Kidney glomerular epithelial cell (primary cell): ENCODE data around the gene PLXDC1.

Experiments
- DNase-seq: peaks from one replicate; lab custom pipeline; 2025; lab: John Stamatoyannopoulos, UW

Gene PLXDC1

GRCh38 chr17:39096508-39097149, 54.8 kb downstream of the PLXDC1 start:
- no peak for DNase-seq

GRCh38 chr17:39095309-39095686, 56.1 kb downstream of the PLXDC1 start:
- DNase-seq, result no peak

GRCh38 chr17:39094607-39095308, 56.7 kb downstream of the PLXDC1 start:
- DNase-seq, result no peak

GRCh38 chr17:39092692-39093230, 58.7 kb downstream of the PLXDC1 start:
- no peak for DNase-seq

DNA sequence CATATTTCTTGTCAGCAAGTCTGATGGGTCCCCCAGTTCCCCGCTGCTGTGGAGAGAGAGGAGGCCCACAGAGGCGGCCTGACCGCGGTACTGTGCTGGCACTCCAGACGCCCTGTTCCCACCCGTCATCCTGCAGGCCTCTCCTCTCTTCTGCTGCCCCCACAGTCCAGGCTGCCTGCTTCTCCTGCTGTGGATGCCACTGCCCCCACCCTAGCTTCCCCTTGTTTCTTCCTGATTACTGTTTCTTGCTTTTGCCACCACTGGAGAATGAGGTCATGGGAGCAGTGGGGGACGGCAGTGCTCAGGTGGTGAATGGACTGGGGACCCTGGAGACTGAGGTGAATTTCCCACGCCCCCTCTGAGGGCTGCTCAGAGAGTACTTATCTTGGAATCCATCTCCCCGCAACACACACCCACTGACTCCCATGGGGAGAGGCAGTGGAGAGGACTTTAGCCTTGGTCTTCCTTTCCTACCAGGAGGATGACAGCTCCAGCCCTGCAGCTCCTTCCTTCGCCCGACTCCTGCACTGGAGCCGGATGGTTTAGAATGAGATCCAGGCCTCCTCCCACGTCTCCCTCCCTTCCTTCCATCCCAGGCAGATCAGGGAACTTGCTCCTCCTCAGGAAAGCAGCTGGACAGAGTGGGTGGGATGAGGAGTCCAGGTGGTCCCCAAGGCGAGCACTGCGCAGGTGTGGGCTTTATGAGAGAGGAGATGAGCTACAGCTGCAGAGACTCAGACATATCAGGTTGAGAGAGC, 60.4 kb downstream of the PLXDC1 start:
- DNase-seq, result no peak

- no peak for DNase-seq
Measured at GRCh38 chr17:39090400-39090799, 61.0 kb downstream of the PLXDC1 start.

DNA sequence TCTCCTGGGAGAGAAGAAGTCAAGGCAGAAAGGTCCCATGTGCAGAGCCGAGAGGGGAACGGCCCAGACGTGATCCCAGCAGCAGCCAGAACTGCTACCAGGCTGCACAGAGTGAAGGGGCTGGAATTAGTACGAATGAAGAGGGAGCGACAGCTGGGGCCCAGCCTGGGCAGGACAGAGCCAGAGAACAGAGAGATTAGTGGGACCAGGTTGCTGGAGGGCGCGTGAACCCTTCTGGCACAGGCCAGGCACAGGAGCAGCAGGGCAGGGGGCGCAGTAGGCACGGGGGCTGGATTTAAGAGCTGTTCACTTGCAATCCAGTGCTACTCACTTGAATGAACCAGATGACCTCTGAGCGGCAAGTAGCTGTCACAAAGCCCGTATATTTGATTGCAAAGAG, 66.9 kb downstream of the PLXDC1 start:
- DNase-seq, result no peak

GRCh38 chr17:39083270-39083669, 68.2 kb downstream of the PLXDC1 start:
- no peak for DNase-seq

DNA sequence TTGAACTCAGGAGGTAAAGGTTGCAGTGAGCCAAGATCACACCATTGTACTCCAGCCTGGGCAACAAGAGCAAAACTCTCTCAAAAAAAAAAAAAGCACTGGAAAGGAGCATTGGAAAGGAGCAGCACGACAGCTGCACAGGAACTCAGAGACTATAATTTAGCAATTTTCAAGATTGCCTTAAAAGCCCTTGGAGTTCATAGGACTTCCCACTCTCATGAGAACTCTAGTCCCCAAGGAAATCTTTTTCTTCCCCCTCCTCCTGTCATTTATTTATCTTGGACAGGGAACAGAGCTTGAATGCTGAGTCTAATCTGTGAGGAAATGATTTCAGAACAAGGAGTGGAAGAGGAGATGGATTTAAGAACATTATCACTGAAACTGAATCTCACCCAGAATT, 69.0 kb downstream of the PLXDC1 start:
- DNase-seq, result no peak

DNA sequence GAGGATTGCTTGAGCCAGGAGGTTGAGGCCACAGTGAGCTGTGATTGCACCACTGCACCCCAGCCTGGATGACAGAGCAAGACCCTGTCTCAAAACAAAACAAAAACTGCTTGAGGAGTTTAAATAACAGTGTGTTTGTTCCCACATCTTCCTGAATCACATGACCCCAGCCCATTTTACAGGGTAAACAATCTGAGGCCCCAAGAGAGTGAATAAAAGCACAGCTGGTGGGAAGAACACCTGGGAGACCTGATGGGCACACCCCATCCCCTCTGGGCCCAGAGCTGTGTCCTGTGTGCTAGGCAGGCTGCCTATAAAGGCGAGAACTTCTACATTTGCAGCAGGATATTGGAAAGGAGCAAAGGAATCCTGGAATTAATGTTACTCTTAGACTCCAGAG, 69.6 kb downstream of the PLXDC1 start:
- no peak for DNase-seq

DNA sequence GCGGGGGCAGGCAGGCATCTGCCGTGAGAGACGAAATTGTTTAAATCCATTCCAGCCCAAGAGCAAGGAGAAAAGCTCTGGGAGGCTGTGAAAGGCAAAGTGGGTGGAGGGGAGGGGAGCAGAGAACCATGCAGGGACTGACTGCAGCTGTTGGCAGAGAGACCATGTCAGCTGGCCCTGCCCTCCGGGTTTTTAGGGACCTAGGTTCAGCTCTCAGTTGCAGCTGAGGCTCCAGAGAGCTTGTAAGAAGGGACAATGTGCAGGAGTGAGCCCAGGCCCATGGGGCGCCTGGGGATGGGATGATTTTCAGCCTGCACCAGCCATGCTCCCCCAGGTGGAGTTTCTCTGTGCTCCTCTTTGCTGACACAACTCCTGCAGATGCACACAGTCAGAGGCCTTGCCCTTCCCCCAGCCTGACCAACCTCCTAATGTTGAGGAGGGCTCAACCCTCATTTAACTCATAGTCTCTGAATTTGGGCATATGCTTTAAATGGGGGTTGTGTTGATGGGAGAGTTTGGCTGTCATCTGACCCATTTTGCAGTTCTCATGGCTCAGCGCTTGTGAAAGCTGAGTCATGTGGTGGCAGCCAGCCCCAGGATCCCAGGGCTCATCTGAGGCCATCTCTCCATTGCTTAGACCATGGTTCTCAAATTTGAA, 70.9 kb downstream of the PLXDC1 start:
- no peak for DNase-seq

DNA sequence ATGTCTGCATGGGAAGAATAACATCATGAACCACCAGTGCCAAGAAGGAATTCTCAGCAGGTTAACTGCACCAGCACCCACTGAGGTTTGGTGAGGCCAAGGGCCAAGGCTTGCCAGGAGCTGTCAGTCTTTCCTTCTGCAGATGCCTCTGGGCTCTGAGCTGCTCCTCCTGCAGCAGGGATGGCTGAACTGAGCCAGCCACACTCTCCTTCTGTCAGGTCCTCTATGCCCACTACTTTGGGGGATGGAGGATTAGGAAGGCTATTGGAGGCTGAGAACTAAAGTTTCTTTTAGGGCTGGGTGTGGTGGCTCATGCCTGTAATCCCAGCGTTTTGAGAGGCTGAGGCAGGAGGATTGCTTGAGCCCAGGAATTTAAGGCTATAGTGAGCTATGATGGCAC, 71.6 kb downstream of the PLXDC1 start:
- no peak for DNase-seq

- DNase-seq, result no peak
Measured at GRCh38 chr17:39077866-39078265, 73.6 kb downstream of the PLXDC1 start.

- no peak for DNase-seq
Measured at GRCh38 chr17:39077252-39077651, 74.2 kb downstream of the PLXDC1 start.

DNA sequence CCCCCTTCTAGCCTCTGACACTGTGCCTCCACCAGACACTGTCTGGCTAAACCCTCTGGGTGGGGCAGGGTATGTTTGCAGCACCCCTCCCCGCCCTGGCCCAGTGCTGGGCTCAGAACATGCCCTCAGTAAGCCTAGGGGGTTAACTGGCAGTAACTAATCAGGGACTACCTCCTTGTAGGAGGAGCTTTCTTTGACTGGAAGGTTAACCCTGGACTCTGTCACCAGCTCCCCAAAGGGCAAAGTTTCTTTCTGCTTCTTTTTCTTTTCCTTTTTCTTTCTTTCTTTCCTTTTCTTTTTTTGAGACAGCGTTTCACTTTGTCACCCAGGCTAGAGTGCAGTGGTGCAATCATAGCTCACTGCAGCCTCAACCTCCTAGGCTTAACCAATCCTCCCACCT, 76.8 kb downstream of the PLXDC1 start:
- DNase-seq, result no peak

DNA sequence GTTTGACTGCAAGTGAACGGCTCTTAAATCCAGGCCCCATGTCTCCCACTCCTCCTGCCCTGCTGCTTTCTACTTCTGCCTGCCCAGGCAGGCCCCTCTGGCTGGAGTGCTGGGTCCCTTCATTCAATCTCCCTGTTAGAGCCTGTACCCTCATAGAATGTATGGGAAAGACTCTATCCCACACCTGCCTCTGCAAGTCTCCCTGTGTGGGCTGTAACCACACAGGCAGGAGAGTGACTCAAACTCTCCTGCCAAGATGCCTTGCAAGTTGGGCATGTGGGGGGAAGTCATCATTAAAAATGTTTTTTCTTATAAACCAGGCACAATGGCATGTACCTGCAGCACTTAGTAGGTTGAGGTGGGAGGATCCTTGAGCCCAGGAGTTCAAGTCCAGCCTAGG, 77.5 kb downstream of the PLXDC1 start:
- no peak for DNase-seq

DNA sequence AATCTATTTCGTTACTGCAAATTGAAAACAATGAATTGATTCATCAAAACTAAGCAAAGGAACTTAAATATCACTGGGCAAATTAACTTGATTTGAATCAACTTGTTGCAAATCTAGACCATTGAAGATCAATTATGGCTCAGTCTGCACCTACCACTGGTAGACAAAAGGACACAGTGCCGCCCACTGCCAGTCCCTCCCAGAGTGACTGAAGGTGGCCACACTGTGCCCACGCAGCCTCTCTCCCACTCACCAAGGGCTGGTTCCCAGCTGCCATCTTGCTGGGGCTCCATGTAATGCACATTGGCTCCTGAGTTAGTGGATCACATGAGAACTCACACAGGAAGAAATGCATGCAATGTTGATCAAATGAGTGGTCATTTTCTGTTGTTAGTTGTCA, 78.1 kb downstream of the PLXDC1 start:
- no peak for DNase-seq

GRCh38 chr17:39071573-39071972, 79.9 kb downstream of the PLXDC1 start:
- no peak for DNase-seq

DNA sequence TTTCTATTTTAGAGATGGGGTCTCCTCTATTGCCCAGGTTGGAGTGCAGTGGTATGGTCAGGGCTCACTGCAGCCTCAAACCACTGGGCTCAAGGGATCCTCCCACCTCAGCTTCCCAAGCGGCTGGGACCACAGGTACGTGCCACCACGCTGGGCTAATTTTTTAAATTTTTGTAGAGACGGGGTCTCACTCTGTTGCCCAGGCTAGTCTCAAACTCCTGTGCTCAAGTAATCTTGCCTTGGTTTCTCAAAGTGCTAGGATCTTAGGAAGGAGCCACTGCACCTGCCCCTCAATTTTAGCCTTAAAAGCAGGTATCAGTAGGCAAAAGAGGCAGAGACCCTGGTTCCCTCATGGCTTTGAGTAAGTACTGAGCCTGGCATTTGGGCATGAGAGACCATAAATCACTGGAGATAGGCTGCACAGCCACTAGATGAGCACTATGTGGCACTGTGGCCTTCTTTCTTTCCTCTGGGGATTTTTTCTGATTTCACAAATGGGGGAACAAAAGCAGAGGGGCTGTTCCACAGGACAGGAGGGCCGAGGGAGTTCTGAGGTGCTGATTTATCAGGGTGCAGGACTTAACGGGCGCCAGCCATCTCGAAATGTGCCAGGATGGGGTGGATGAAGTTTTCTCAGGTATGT, 82.2 kb downstream of the PLXDC1 start:
- DNase-seq, result peak; percentile 44

GRCh38 chr17:39064819-39065218, 86.6 kb downstream of the PLXDC1 start:
- DNase-seq, result no peak

- DNase-seq, result no peak
Measured at GRCh38 chr17:39064374-39064773, 87.1 kb downstream of the PLXDC1 start.

DNA sequence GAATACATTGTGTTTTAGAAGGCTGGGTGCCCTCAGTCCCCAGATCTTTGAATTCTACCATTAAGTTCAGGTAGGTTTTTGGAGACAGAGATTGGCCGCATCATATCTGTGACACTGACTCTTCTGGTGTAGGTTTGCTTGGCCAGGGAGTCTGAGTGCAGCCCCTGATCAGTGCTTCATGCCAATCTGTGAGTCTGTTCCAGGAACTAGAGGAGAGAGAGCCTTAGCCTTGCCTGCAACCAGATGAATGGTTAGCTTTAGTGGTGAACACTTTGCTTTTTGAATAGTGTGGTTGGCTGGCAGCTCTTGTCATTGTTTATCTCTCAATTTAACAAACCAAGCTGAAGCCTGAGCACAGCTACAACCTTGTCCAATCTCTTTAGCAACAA, 87.8 kb downstream of the PLXDC1 start:
- DNase-seq, result no peak
